Mesenchymal stem cell (in vitro differentiated cells and primary cell): ENCODE data around the gene PRSS27.

Experiments
- DNase-seq: peaks from one replicate; pipeline ENCODE4 v3.0.0-alpha.2; 2013
- H2AFZ ChIP-seq: one replicate; pipeline ENCODE4 v1.6.1; 2013; ENCODE audit warnings: low read depth, mild to moderate bottlenecking, control low read depth, inconsistent platforms, low read length, moderate library complexity
- H2AK5ac ChIP-seq: 2 replicates; pipeline ENCODE4 v1.6.1; 2013; ENCODE audit warnings: low read length, moderate library complexity, mild to moderate bottlenecking, inconsistent platforms; ENCODE audit not compliant: severe bottlenecking
- H2BK120ac ChIP-seq: one replicate; pipeline ENCODE4 v1.6.1; 2013; ENCODE audit warnings: low read depth, mild to moderate bottlenecking, inconsistent platforms, low read length, moderate library complexity
- H2BK12ac ChIP-seq, 2 experiments: one replicate each; pipeline ENCODE4 v1.6.1; 2013; ENCODE audit warnings: inconsistent platforms in 2 of 2, low read length in 2 of 2, mild to moderate bottlenecking in 2 of 2, moderate library complexity in 2 of 2, control low read depth in 1 of 2
- H2BK15ac ChIP-seq: one replicate; pipeline ENCODE4 v1.6.1; 2013; ENCODE audit warnings: mild to moderate bottlenecking, low read depth, inconsistent platforms; ENCODE audit not compliant: poor library complexity, severe bottlenecking
- H2BK5ac ChIP-seq: 2 replicates; pipeline ENCODE4 v1.6.1; 2013; ENCODE audit warnings: low read depth, mild to moderate bottlenecking, low read length, control low read depth, inconsistent platforms; ENCODE audit not compliant: poor library complexity, severe bottlenecking
- H3K14ac ChIP-seq, 2 experiments: one replicate each; pipeline ENCODE4 v1.6.1; 2013; ENCODE audit warnings: inconsistent platforms in 2 of 2, low read length in 2 of 2, control low read depth in 1 of 2, mild to moderate bottlenecking in 1 of 2, moderate library complexity in 1 of 2
- H3K18ac ChIP-seq, 2 experiments: one replicate each; pipeline ENCODE4 v1.6.1; 2013; ENCODE audit warnings: inconsistent platforms in 2 of 2, low read length in 2 of 2, control low read depth in 1 of 2, low read depth in 1 of 2, mild to moderate bottlenecking in 1 of 2
- H3K23ac ChIP-seq, 2 experiments: one replicate each; pipeline ENCODE4 v1.6.1; 2013; ENCODE audit warnings: inconsistent platforms in 2 of 2, low read length in 2 of 2, mild to moderate bottlenecking in 2 of 2, moderate library complexity in 2 of 2, control low read depth in 1 of 2
- H3K27ac ChIP-seq: 2 replicates; pipeline ENCODE4 v1.5.1; 2013; ENCODE audit warnings: mild to moderate bottlenecking, moderate library complexity, low read length, control low read depth, inconsistent platforms; ENCODE audit not compliant: poor library complexity, severe bottlenecking
- H3K27me3 ChIP-seq, 2 experiments: 2 replicates each; pipeline versions ENCODE4 v1.6.1 to v1.7.0; 2013; ENCODE audit warnings: low read length in 2 of 2, mild to moderate bottlenecking in 2 of 2, moderate library complexity in 2 of 2, control low read depth in 1 of 2, inconsistent platforms in 1 of 2; ENCODE audit not compliant: control insufficient read depth in 1 of 2, insufficient read depth in 1 of 2
- H3K36me3 ChIP-seq, 2 experiments: 2 replicates each; pipeline versions ENCODE4 v1.6.1 to v1.7.0; 2013; ENCODE audit warnings: low read length in 2 of 2, control low read depth in 1 of 2, inconsistent platforms in 1 of 2, low read depth in 1 of 2, mild to moderate bottlenecking in 1 of 2; ENCODE audit not compliant: insufficient read depth in 2 of 2, control insufficient read depth in 1 of 2
- H3K4ac ChIP-seq, 2 experiments: one replicate each; pipeline ENCODE4 v1.6.1; 2013; ENCODE audit warnings: inconsistent platforms in 2 of 2, low read length in 2 of 2, mild to moderate bottlenecking in 2 of 2, moderate library complexity in 2 of 2, control low read depth in 1 of 2, low read depth in 1 of 2
- H3K4me1 ChIP-seq: 2 replicates; pipeline ENCODE4 v1.6.1; 2013; ENCODE audit warnings: low read depth, low read length, control low read depth; ENCODE audit not compliant: control insufficient read depth, insufficient read depth
- H3K4me2 ChIP-seq: 2 replicates; pipeline ENCODE4 v1.6.1; 2013; ENCODE audit warnings: low read length, mild to moderate bottlenecking, inconsistent platforms; ENCODE audit not compliant: poor library complexity, severe bottlenecking
- H3K4me3 ChIP-seq, 2 experiments: 2 replicates each; pipeline versions ENCODE4 v1.5.1 to v1.7.0; 2013; ENCODE audit warnings: low read length in 2 of 2, mild to moderate bottlenecking in 2 of 2, control low read depth in 1 of 2, low read depth in 1 of 2; ENCODE audit not compliant: insufficient read depth in 1 of 2
- H3K79me1 ChIP-seq: replicated peaks from 2 replicates; pipeline ENCODE4 v1.6.1; 2013; ENCODE audit warnings: mild to moderate bottlenecking, control low read depth, low read length, inconsistent platforms; ENCODE audit not compliant: poor library complexity, severe bottlenecking
- H3K9ac ChIP-seq: 2 replicates; pipeline ENCODE4 v1.7.0; 2013; ENCODE audit warnings: mild to moderate bottlenecking, low read length, moderate library complexity
- H3K9me3 ChIP-seq: 2 replicates; pipeline ENCODE4 v1.7.0; 2013; ENCODE audit warnings: mild to moderate bottlenecking, low read length; ENCODE audit not compliant: control insufficient read depth
- H4K8ac ChIP-seq: one replicate; pipeline ENCODE4 v1.6.1; 2013; ENCODE audit warnings: inconsistent platforms, mild to moderate bottlenecking, low read length, moderate library complexity
- H4K91ac ChIP-seq: one replicate; pipeline ENCODE4 v1.6.1; 2013; ENCODE audit warnings: mild to moderate bottlenecking, low read length, inconsistent platforms
- WGBS: methylation state at CpG from one replicate; pipeline ENCODE4 v1.1.7; 2013; ENCODE audit warnings: mixed read lengths; 5-methylcytosine and 5-hydroxymethylcytosine counted together

PRSS27 gene

GRCh38 chr16:2699791-2700600 is 20.0 kb downstream of the PRSS27 start:
- 96% methylated on average over 27 of the region's 28 CpGs for WGBS
- Histone ChIP-seq H3K18ac (no peak overlapping the region), H3K9me3 (no peaks in the 10 kb centered on the region), H3K27ac (no peak overlapping the region), H3K79me1 (peaks cover 59% of the 10 kb centered on the region), H3K9ac (no peak overlapping the region), H2BK5ac (no peak overlapping the region), H2BK120ac (no peak overlapping the region), H4K91ac (peak overlapping the region; percentile 6), H2BK15ac (no peak overlapping the region), H3K27me3 (no peaks in the 10 kb centered on the region), H3K4ac (no peak overlapping the region), H2BK12ac (no peak overlapping the region), H3K14ac (no peak overlapping the region), H3K23ac (no peak overlapping the region), H2AK5ac (no peak overlapping the region), H3K4me3 (no peak overlapping the region), H2AFZ (no peak overlapping the region), H4K8ac (no peak overlapping the region), H3K36me3 (peaks cover 70 to 84% of the 10 kb centered on the region in 2 experiments), H3K4me1 (peaks cover 4% of the 10 kb centered on the region), H3K4me2 (no peak overlapping the region)
- DNase-seq, result no peak

DNA sequence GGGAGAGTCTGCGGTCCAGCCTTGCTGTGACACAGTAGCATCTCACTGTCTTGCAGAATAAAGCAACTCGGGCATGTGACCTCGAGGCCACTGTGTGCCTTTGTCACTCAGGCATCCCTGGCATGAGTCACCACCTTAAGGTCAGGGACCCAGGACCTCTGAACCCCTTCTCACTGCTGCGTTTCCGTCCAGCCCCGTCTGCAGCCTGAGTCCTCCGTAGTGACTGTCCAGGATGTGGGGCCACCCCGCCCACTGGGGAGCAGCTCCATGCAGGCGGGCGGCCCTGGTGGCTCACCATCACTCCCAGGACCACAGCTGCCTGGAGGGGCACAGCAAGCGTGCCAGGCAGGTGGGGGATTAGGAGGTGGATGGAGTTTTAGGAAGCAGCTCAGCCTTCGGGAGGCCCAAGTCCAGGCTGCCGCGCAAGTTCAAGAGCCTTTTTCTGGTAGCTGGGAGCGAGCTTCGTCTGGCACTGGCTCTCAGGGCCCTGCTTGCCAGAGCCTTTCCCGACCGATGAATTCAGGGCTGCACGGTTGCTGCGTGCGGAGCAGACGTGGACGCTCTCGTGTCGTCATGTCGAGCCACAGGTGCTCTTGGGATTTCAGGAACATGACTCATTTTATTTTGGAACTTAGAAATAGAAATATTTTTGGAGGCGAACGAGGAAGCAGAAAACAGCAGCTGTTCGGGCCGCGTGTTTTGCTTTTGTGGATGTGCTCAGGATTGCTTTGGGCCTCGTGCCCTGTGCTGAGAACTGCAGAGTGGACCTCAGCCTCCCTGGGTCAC is 20.9 kb downstream of the PRSS27 start:
- Histone ChIP-seq H3K27ac (no peak overlapping the region), H2BK15ac (no peak overlapping the region), H3K18ac (no peak overlapping the region), H2AK5ac (no peak overlapping the region), H3K23ac (no peak overlapping the region), H4K91ac (peak overlapping the region; percentile 6), H2BK12ac (no peak overlapping the region), H3K14ac (no peak overlapping the region), H3K4ac (no peak overlapping the region), H3K36me3 (peaks cover 69 to 75% of the 10 kb centered on the region in 2 experiments), H3K4me2 (no peak overlapping the region), H3K9me3 (no peaks in the 10 kb centered on the region), H3K4me1 (peaks cover 4% of the 10 kb centered on the region), H3K9ac (no peak overlapping the region), H3K4me3 (no peak overlapping the region), H4K8ac (no peak overlapping the region), H2BK120ac (no peak overlapping the region), H3K27me3 (no peaks in the 10 kb centered on the region), H2BK5ac (no peak overlapping the region), H3K79me1 (peaks cover 58% of the 10 kb centered on the region), H2AFZ (no peak overlapping the region)
- DNase-seq, result no peak
- whole genome bisulfite sequencing, result 89% methylated on average over 32 of the region's 32 CpGs

DNA sequence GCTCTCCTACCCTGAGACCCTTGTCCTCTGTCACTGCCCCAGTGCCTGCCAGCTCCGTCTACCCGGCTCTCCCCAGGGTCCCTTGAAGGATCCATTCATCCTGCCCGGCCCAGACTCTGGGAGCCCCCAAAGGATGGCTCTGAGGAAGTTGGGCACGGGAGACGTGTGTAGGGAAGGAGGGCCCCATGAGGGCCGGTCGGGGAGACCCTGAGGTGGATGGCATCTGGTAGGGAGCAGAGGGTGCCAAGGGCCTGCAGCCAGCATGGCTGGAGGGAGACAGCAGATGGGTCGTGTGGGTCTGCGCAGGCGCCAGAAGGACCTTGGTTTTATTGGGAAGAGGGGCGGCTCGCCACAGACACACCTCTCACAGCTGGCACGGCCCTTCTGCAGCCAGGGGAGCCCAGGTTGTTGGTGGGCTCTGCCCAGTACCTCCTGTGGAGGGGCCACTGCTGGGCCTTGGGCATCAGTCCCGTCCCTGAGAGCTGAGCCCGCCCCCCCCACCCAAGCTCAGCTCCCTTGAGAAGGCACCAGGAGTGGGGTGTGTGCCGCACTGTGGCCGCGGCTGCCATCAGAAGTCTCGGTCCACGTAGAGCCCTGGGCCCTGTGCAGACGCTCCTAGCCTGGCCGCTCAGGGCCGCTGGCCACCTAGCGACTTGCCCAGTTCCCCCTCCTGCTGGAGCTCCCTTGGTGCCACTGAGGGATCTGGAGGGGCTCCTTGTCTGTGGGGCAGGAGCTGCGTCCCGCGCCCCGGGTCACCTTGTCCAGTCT is 21.7 kb downstream of the PRSS27 start:
- Histone ChIP-seq H3K4me3 (no peak overlapping the region), H3K9ac (no peak overlapping the region), H3K4me1 (peaks cover 7% of the 10 kb centered on the region), H3K4me2 (no peak overlapping the region), H2BK12ac (no peak overlapping the region), H3K36me3 (peaks cover 60 to 71% of the 10 kb centered on the region in 2 experiments), H4K8ac (no peak overlapping the region), H3K14ac (no peak overlapping the region), H3K4ac (no peak overlapping the region), H3K9me3 (no peaks in the 10 kb centered on the region), H3K23ac (no peak overlapping the region), H2BK5ac (no peak overlapping the region), H3K27ac (no peak overlapping the region), H2BK120ac (no peak overlapping the region), H4K91ac (no peak overlapping the region), H3K27me3 (no peaks in the 10 kb centered on the region), H3K18ac (no peak overlapping the region), H2AK5ac (no peak overlapping the region), H2AFZ (no peak overlapping the region), H3K79me1 (peaks cover 54% of the 10 kb centered on the region), H2BK15ac (no peak overlapping the region)
- WGBS, result 95% methylated on average over 28 of the region's 28 CpGs
- DNase-seq, result no peak
